T-cell (primary cell): ENCODE results near the gene BDNF. TPM values are rescaled to one million over a fixed set of nuclear protein-coding genes. Genes with fewer than 3 reads are reported as not detected.

ENCODE experiments used
- ATAC-seq, 4 experiments: fragments of 200-7000 bp in 3 of 4; fragments of 150-1000 bp in 1 of 4; cut with Tn5 transposase; replicated peaks in 1 of 4; 1 replicate in 3 of 4; 2 replicates in 1 of 4; pipeline ENCODE4 v1.10.0; 2021; ENCODE audit warnings: moderate library complexity in 3 of 4, mild to moderate bottlenecking in 2 of 4, moderate number of reproducible peaks in 1 of 4
- CTCF ChIA-PET, 2 donors: fragments of 300-600 bp; sonication (Branson Sonifier 250); formaldehyde crosslinking; loops; one replicate each; lab custom pipeline; 2022; ENCODE audit warnings: antibody characterized with exemption in 2 of 2; lab: Charles Lee
- POLR2A ChIA-PET, 2 donors: fragments of 300-600 bp; sonication (Branson Sonifier 250); formaldehyde crosslinking; loops; one replicate each; lab custom pipeline; 2022; ENCODE audit warnings: antibody characterized with exemption in 2 of 2; lab: Charles Lee
- DNase-seq, 35 experiments: peaks; one replicate each; pipeline versions ENCODE4 v3.0.0 to v3.0.0-alpha.2; 2013 to 2023
- H3K27ac ChIP-seq: one replicate; pipeline ENCODE4 v1.5.1; 2013; ENCODE audit warnings: low read length
- H3K27me3 ChIP-seq, 2 experiments: replicated peaks in 1 of 2; 1 replicate in 1 of 2; 2 replicates in 1 of 2; pipeline versions ENCODE4 v1.6.1 to v1.7.0; 2013; ENCODE audit warnings: low read length in 1 of 2, mixed read lengths in 1 of 2; ENCODE audit not compliant: control insufficient read depth in 2 of 2, insufficient read depth in 2 of 2; ENCODE audit errors: extremely low read depth in 1 of 2
- H3K36me3 ChIP-seq, 2 donors: 1 replicate in 1 of 2; 2 replicates in 1 of 2; pipeline versions ENCODE4 v1.6.1 to v1.7.0; 2013; ENCODE audit warnings: low read length in 1 of 2; ENCODE audit not compliant: control insufficient read depth in 2 of 2, insufficient read depth in 1 of 2; ENCODE audit errors: extremely low read depth in 1 of 2
- H3K4me1 ChIP-seq, 2 experiments: 1 replicate in 1 of 2; 2 replicates in 1 of 2; pipeline versions ENCODE4 v1.6.1 to v1.7.0; 2013; ENCODE audit warnings: low read length in 2 of 2, mixed read lengths in 1 of 2; ENCODE audit not compliant: insufficient read depth in 2 of 2, control insufficient read depth in 1 of 2; ENCODE audit errors: extremely low read depth in 1 of 2
- H3K4me3 ChIP-seq, 2 donors: 1 replicate in 1 of 2; 2 replicates in 1 of 2; pipeline versions ENCODE4 v1.5.1 to v1.7.0; 2013; ENCODE audit warnings: mild to moderate bottlenecking in 2 of 2, low read length in 1 of 2, moderate library complexity in 1 of 2; ENCODE audit not compliant: control insufficient read depth in 1 of 2; ENCODE audit errors: extremely low read depth in 1 of 2
- H3K9me3 ChIP-seq: 2 replicates; pipeline ENCODE4 v1.7.0; 2013
- H3K27ac Mint-ChIP-seq, 2 donors: one replicate each; pipeline ENCODE4 v1.8.0; 2020 to 2021; ENCODE audit warnings: mild to moderate bottlenecking in 2 of 2, mixed read lengths in 2 of 2
- H3K27me3 Mint-ChIP-seq, 2 donors: one replicate each; pipeline ENCODE4 v1.8.0; 2021 to 2022; ENCODE audit warnings: mixed read lengths in 2 of 2
- H3K36me3 Mint-ChIP-seq: one replicate; pipeline ENCODE4 v1.8.0; 2021; ENCODE audit warnings: mixed read lengths
- H3K4me1 Mint-ChIP-seq, 3 donors: one replicate each; pipeline ENCODE4 v1.8.0; 2020 to 2022; ENCODE audit warnings: mixed read lengths in 3 of 3, mild to moderate bottlenecking in 1 of 3
- H3K4me3 Mint-ChIP-seq, 3 donors: one replicate each; pipeline ENCODE4 v1.8.0; 2020 to 2022; ENCODE audit warnings: mild to moderate bottlenecking in 3 of 3, mixed read lengths in 3 of 3, moderate library complexity in 3 of 3
- H3K9me3 Mint-ChIP-seq, 3 donors: one replicate each; pipeline ENCODE4 v1.8.0; 2020 to 2022; ENCODE audit warnings: mixed read lengths in 3 of 3
- WGBS: methylation state at CpG from one replicate; pipeline ENCODE4 v1.1.5; 2013; ENCODE audit warnings: missing lambda C conversion rate; ENCODE audit not compliant: insufficient coverage; 5-methylcytosine and 5-hydroxymethylcytosine counted together
- total RNA-seq, 35 experiments: library from RNA in 6 of 35; stranded (reverse) in 6 of 35; fragments of 120-200 nt in 1 of 35; gene quantifications; one replicate each; pipeline versions ENCODE4 v1.2.1 to v1.2.4 and lab custom pipeline; 2013 to 2026

BDNF gene
- total RNA-seq, 5 donors from 2014 or later (not counting 1 experiment from before 2014, with no cell fraction given), result 0.09 TPM; not detected in 4

DNA sequence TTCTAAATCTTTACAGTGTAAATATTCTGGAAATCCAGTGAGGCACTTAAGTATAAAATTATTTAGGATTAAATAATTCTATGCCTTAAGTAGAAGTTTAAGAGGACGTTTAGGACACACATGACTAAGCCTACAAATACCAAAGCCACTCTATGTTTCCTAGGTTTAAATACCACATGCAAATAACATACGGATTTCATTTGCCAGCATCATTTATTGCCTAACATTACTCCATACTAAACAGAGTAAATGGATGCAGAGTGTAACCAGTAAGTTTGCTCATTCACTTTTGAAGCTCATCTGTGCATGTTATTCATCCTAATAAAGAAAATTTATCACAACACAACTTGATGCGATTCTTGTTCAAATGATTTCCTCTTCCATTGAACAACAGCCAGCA lies 4.1 kb downstream of the BDNF start:
- H3K27me3 Mint-ChIP-seq, result peaks cover 51% of the 10 kb centered on the region in 2 donors
- CTCF ChIA-PET, result no interaction called here
- no peak overlapping the region for H3K4me3 Mint-ChIP-seq
- Histone ChIP-seq H3K9me3 (no peaks in the 10 kb centered on the region), H3K27me3 (peaks cover 25 to 26% of the 10 kb centered on the region in 2 experiments), H3K27ac (no peak overlapping the region), H3K4me1 (peaks cover 0 to 23% of the 10 kb centered on the region in 2 experiments), H3K4me3 (no peak overlapping the region), H3K36me3 (no peaks in the 10 kb centered on the region)
- WGBS, result 83% methylated on average over 1 of the region's 3 CpGs
- no peaks in the 10 kb centered on the region for H3K9me3 Mint-ChIP-seq
- POLR2A ChIA-PET, result no interaction called here
- no peak overlapping the region for H3K27ac Mint-ChIP-seq
- DNase-seq (no peak), ATAC-seq (no peak)
- H3K4me1 Mint-ChIP-seq, result peaks cover 20 to 24% (median 21%) of the 10 kb centered on the region in 3 donors
- H3K36me3 Mint-ChIP-seq, result no peaks in the 10 kb centered on the region

DNA sequence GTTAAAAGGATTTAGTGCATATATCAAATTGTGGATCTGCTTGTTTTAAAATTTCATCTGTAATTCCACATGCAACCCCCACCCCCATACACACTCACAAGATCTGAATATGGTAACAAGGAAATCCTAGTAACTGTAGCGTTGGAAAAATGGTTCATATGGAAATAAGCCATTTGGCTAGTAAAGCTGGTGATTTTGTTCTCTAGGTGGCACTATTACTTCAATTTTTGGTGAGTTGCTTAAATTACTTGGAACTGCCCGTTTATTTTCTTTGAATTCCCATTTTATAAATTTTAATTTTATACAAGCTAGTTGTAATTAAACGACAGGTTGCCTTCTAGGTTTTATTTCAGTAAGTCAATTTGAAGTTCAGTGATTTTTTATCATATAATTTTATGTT lies 5.3 kb downstream of the BDNF start:
- no peak overlapping the region for H3K27ac Mint-ChIP-seq
- Histone ChIP-seq H3K36me3 (no peaks in the 10 kb centered on the region), H3K4me1 (peaks cover 0 to 14% of the 10 kb centered on the region in 2 experiments), H3K27me3 (peaks cover 17 to 23% of the 10 kb centered on the region in 2 experiments), H3K27ac (no peak overlapping the region), H3K4me3 (no peak overlapping the region), H3K9me3 (no peaks in the 10 kb centered on the region)
- no CpG with 5 or more reads among the region's 3 CpGs for WGBS
- ChIA-PET CTCF (interaction anchor here in 1 of 2 donors (0.9 kb wide), 1 partner anchor 859 kb away, joined by 3 read pairs; no protein-coding TSS in a partner anchor), POLR2A (no interaction called here)
- no peaks in the 10 kb centered on the region for H3K36me3 Mint-ChIP-seq
- ATAC-seq, result no peak
- no peak for DNase-seq
- H3K9me3 Mint-ChIP-seq, result no peaks in the 10 kb centered on the region
- H3K27me3 Mint-ChIP-seq, result peaks cover 46% of the 10 kb centered on the region in 2 donors
- H3K4me1 Mint-ChIP-seq, result peaks cover 16 to 19% (median 17%) of the 10 kb centered on the region in 3 donors
- no peak overlapping the region for H3K4me3 Mint-ChIP-seq

GRCh38 chr11:27693398-27693797 lies 6.9 kb downstream of the BDNF start:
- ChIA-PET POLR2A (no interaction called here), CTCF (no interaction called here)
- Mint-ChIP-seq H3K9me3 (no peaks in the 10 kb centered on the region), H3K27ac (no peak overlapping the region), H3K4me3 (no peak overlapping the region), H3K27me3 (peaks cover 31% of the 10 kb centered on the region in 2 donors), H3K4me1 (peaks cover 1 to 3% (median 2%) of the 10 kb centered on the region in 3 donors), H3K36me3 (no peaks in the 10 kb centered on the region)
- H3K27me3 ChIP-seq, result peaks cover 3 to 20% of the 10 kb centered on the region in 2 experiments
- H3K4me3 ChIP-seq, result no peak overlapping the region
- DNase-seq (no peak), ATAC-seq (no peak)
- H3K9me3 ChIP-seq, result no peaks in the 10 kb centered on the region
- H3K36me3 ChIP-seq, result no peaks in the 10 kb centered on the region
- no peaks in the 10 kb centered on the region for H3K4me1 ChIP-seq
- WGBS, result no CpG with 5 or more reads among the region's 5 CpGs
- H3K27ac ChIP-seq, result no peak overlapping the region

- Histone ChIP-seq H3K27ac (no peak overlapping the region), H3K27me3 (peaks cover 3 to 15% of the 10 kb centered on the region in 2 experiments), H3K9me3 (no peaks in the 10 kb centered on the region), H3K36me3 (no peaks in the 10 kb centered on the region), H3K4me1 (no peaks in the 10 kb centered on the region), H3K4me3 (no peak overlapping the region)
- POLR2A ChIA-PET, result no interaction called here
- CTCF ChIA-PET, result no interaction called here
- Mint-ChIP-seq H3K27me3 (peaks cover 28 to 29% of the 10 kb centered on the region in 2 donors), H3K4me1 (no peaks in the 10 kb centered on the region), H3K27ac (no peak overlapping the region), H3K36me3 (no peaks in the 10 kb centered on the region), H3K9me3 (no peaks in the 10 kb centered on the region), H3K4me3 (no peak overlapping the region)
- DNase-seq, result no peak
- 100% methylated on average over 1 of the region's 2 CpGs for WGBS
- no peak for ATAC-seq
Measured at GRCh38 chr11:27692781-27693180, 7.5 kb downstream of the BDNF start.

DNA sequence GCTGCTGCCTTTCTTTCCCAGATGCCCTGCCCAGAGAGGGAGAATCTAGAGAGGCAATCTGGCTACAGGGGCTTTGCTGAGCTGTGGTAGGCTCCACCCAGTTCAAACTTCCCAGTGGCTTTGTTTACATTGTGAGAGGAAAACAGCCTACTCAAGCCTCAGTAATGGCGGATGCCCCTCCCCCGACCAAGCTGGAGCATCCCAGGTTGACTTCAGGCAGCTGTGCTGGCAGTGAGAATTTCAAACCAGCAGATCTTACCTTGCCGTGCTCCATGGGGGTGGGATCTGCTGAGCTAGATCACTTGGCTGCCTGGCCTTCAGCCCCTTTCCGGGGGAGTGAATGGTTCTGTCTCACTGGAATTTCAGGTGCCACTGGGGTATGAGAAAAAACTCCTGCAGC lies 12.2 kb downstream of the BDNF start:
- Histone ChIP-seq H3K27me3 (no peaks in the 10 kb centered on the region), H3K4me3 (no peak overlapping the region), H3K36me3 (no peaks in the 10 kb centered on the region), H3K9me3 (no peaks in the 10 kb centered on the region), H3K4me1 (no peaks in the 10 kb centered on the region), H3K27ac (no peak overlapping the region)
- POLR2A ChIA-PET, result no interaction called here
- 76% methylated on average over 4 of the region's 4 CpGs for WGBS
- H3K36me3 Mint-ChIP-seq, result no peaks in the 10 kb centered on the region
- H3K27ac Mint-ChIP-seq, result no peak overlapping the region
- no peak overlapping the region for H3K4me3 Mint-ChIP-seq
- CTCF ChIA-PET, result no interaction called here
- H3K27me3 Mint-ChIP-seq, result peaks cover 3% of the 10 kb centered on the region in 2 donors
- H3K9me3 Mint-ChIP-seq, result peaks cover 0 to 3% (median 0%) of the 10 kb centered on the region in 3 donors
- ATAC-seq (no peak), DNase-seq (no peak)
- no peaks in the 10 kb centered on the region for H3K4me1 Mint-ChIP-seq

DNA sequence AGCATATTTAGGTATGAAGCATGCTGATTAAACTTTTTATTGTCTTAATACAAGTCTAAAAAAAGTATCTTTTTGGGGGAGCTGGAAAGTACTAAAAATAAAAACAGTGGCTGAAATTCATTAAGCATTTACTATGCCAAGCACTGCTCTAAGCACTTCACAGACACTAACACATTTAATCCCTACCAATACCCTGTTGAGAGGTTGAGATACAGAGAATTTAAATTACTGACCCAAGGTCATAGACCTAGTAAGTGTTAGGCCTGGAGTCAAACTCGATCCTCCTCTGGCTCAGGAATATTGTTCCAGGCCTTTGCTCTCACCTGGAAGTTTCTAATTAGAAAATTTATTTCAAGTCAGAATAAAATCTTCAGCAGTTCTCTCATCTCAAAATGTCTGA lies 18.6 kb downstream of the BDNF start:
- Histone ChIP-seq H3K9me3 (no peaks in the 10 kb centered on the region), H3K36me3 (no peaks in the 10 kb centered on the region), H3K27ac (no peak overlapping the region), H3K4me1 (no peaks in the 10 kb centered on the region), H3K4me3 (no peak overlapping the region), H3K27me3 (no peaks in the 10 kb centered on the region)
- ChIA-PET CTCF (no interaction called here), POLR2A (no interaction called here)
- ATAC-seq (no peak), DNase-seq (no peak)
- H3K4me3 Mint-ChIP-seq, result no peak overlapping the region
- H3K4me1 Mint-ChIP-seq, result no peaks in the 10 kb centered on the region
- WGBS, result no CpG with 5 or more reads among the region's 1 CpG
- no peaks in the 10 kb centered on the region for H3K27me3 Mint-ChIP-seq
- H3K9me3 Mint-ChIP-seq, result peaks cover 0 to 10% (median 0%) of the 10 kb centered on the region in 3 donors
- no peaks in the 10 kb centered on the region for H3K36me3 Mint-ChIP-seq
- no peak overlapping the region for H3K27ac Mint-ChIP-seq
